ENCODE results near the gene JAKMIP3. TPM values are rescaled to one million over a fixed set of nuclear protein-coding genes. Genes with fewer than 3 reads are reported as not detected.

JAKMIP3 gene
- polyA plus RNA-seq, 4 donors = 0.17 to 0.30 (median 0.22) TPM

DNA sequence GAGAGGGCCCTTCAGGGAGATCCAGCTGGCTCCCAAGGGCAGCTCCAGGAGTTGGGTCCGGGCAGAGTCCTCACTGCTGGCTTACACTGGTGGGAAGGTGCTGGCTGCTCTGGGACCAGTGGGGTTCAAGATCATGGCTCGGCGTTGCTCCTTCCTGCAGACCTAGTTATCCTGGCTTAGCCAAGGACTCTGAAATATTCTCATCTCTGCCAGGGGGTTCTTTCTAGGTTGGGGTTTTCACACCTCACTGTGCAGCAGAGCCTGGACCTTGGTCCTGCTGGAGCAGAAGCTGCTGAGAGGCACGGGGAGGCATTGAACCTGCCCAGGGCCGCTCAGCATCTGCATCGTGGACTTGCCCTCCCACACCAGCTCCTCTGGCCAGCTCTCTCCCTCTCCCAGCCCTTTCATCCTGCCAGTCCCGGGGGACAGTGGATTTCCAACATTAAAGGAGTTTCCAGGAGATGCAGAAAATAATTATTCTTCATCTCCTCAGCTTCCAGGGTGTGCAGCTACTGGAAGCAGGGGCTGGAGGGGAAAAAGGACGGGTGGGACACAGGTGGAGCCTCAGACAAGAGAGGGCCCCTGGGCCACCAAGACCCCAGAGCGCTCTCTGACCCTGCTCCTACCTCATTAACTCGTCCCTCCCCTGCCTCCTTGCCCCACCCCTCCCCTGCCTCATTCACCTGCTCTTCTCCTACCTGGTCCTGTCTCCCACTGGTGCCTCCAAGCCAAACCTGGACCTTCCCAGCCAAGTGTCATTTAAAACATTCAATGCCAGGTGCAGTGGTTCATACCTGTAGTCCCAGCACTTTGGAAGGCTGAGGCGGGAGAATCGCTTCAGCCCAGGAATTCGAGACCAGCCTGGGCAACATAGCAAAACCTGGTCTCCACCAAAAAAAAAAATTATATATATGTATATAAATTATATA lies 42.5 kb downstream of the JAKMIP3 start:
- no peak for DNase-seq (ENCODE audit: low read depth in 4 of 4, low spot score in 2 of 4)

DNA sequence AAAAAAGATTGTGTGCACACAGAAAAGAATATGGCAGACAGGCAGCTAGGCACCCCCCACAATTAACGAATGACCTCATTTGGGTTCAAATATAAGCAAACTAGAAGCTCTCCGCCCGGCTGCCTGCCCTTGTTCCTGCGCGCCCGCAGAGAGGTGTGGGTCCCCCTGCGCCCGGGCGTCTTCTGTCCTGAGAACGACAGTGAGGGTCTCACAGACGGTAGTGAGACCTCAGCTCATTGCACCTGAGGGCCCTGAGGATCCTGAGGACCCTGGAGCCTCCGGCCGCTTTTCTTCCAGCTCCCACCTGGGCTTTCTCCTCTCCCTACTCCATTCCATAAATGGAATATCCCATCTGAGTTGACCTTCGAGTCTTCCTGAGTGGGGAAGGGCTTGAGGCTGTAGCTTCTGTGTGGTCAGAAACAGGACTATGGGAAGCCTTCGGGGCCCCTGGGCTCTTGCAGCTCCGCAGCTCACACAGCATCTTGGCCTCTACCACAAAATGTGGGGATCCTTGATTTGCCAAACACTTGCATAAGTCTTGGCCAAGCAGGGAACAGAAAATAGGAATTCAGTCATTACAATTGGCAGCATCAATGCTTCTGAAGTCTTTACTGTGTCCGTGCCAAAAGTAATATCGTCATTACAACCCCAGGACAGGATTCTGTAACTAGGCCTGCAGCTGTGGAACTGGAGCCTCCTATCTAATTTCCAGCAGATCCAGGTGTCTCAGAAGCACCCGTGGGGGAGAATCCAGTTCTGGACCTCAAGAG lies 43.8 kb downstream of the JAKMIP3 start:
- DNase-seq (ENCODE audit: low read depth in 4 of 4, low spot score in 2 of 4) = no peak

DNA sequence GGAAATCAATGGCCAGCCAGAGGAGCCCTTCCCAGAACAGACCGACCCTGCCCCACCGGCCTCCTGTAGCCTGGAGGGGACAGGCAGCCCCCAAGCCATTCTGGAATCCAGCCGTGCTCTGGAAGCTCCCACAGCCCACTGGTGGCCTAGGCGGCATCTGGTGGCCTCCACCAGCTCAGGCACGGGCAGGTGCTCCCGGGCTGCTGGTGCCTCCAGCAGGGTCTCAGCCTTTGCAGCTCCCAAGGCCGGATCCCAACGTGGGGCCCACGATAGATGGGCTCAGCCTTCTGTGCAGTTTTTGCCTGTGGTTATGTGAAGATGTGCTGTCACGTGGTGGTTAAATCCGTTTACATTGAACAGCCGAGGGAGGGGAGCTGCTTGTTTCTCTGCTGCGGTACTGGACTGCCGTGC lies 44.4 kb downstream of the JAKMIP3 start:
- DNase-seq (ENCODE audit: low read depth in 4 of 4, low spot score in 2 of 4) = no peak

DNA sequence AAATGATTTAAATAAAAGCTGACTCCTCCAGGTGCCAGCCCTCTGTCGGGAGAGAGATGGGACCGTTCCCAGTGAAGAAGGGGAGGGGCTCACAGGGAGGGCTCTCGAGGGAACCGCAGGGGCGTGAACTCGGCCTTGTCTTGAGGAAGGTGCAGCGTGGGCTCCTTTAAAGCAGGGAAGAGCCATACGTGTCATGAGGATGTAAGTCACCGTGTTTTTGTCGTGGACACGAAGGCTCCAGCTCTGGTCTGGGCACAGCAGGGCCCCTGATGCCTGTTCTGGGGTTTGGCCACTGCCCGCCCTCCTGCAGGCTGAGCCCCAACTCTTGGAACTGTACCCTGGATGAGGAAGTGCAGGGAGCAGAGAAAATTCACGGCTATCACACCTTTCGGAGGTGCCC lies 45.0 kb downstream of the JAKMIP3 start:
- no peak for DNase-seq (ENCODE audit: low read depth in 4 of 4, low spot score in 2 of 4)

DNA sequence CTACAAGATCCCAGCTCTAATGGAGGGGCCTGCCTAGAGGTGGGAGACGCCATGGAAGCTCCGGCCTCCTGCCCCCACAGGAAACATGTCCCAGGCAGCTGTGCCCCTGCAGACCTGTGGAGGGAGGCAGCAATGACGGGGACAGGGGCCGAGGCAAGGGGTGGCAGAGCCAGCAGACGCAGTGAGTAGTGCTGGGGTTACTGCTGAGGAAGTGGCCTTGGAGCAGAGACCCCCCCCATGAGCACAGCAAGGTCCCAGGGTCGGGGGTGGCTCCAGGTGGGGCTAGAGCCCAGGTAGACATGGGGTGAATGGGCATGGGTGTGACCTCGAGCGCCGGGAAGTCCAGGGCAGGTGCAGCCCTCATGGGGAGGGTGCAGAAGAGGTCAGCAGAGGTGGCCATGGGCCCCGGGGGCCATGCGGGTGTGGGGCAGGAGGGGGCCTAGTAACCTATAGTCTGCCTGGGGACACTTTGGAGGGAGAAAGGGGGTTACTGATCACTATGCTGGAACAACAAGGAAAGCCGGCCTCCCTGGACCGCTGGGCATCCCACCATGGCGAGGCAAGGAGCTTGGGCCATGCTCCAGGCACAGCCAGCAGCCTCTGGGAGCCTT lies 45.5 kb downstream of the JAKMIP3 start:
- DNase-seq (ENCODE audit: low read depth in 4 of 4, low spot score in 2 of 4) = no peak

DNA sequence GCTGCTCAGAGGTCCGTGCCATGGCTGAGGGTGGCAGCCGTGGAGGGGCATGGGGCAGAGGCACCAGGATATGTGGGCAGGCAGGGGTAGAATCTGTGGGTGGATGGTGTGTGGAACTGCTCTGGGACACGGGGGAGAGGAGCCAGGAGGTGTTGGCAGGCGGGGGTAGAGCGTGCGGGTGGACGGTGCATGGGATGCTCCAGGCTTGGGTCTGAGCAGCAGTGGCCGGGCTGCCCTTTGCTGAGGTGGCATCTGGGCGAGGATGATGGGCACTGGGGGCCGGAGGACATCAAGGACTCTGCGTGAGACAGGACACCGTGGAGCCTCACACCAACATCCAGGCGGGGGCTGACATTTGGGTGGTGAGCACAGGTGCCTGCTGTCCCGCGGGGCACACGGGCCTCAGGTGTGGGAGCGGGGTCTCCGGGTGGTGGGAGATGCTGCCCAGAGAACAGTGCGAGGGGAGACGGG lies 46.2 kb downstream of the JAKMIP3 start:
- no peak for DNase-seq (ENCODE audit: low read depth in 4 of 4, low spot score in 2 of 4)

DNA sequence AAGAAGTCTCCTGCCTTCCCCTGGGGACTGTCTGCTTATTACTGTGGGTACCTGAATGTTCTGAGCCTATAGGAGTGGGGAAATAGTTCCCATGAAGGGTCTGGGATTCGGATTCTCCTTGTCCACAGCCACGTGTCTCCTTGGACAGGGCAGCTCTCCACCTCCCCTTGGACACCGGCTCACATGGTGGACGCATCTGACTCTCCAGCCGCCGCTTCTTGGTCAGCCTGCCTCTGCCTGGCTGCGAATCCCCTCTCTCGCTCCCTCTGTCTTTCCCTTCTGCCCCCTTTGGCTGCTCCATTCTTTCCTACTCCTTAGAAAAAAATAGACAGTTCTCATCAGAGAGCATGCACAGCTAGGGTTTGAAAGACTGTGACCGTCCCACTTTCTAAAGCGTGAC lies 46.9 kb downstream of the JAKMIP3 start:
- DNase-seq (ENCODE audit: low read depth in 4 of 4, low spot score in 2 of 4) = no peak

DNA sequence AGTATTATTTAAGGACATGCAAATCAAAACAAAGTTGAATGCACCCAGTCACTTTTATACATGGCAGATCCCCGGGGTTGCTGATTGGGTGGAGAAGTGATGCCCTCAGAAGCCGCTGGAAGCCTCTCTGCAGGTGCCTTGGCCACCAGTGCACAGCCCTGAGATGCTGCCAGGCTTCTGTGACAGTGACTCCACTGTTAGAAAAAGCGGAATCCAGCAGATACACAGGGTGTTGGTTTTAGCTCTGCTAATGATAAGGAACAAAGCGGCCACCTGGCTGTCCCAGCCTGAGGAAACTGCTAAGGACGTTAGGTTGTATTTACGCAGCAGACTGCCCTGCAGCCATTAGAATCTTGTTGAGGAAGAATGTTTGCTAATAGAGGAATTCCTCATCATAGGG lies 47.5 kb downstream of the JAKMIP3 start:
- DNase-seq (ENCODE audit: low read depth in 4 of 4, low spot score in 2 of 4) = no peak

DNA sequence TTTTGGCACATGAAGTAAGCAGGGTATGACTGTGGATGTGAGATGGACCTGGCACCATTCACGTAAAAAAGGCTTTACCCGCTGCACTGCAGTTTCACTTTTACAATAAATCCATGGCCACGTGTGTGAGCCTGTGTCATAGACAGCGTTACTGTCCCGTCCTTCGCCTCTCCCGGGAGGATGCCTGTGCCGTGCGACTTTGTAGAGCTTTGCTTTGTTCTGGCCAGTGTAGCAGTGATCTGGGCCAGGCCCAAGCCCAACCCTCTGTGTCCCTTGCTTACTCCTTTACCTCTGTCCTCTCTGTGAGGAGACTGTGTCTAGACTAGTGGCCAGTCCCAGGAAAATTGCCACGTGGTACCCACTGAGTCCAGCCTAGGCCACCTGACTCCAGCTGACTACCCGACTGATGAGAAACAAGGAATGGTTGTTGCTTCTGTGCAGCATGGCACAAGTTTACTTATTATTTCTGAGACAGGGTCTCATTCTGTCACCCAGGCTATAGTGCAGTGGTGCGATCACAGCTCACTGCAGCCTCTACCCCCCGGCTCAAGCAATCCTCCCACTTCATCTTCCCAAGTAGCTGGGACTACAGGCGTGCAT lies 48.1 kb downstream of the JAKMIP3 start:
- DNase-seq (ENCODE audit: low read depth in 4 of 4, low spot score in 2 of 4) = no peak

DNA sequence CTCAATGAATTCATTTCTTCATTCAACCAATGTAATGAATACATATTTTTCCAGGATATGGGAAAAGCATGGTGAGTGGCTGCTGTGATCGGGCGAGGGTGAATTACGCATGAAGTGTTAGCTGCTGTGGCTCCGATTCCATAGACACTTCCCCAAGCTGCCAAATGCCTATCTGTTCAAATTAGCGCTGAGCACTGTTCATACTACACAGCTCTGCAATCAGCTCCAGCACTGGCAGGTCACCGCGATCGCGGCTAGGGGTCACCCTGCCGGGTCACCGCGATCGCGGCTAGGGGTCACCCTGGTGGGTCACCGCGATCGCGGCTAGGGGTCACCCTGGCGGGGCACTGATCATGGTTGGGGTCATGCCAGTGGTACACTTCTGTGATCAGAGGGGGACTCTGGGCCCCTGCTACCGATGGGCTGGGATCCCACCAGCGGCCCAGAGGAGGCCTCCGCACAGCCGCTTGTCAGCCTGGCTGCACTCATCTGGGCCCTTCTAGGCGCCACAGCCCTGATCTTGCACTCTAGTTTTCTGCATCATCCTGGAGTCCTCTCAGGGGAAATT lies 49.3 kb downstream of the JAKMIP3 start:
- no peak for DNase-seq (ENCODE audit: low read depth in 4 of 4, low spot score in 2 of 4)

Other genes with a start within 250 kb of the JAKMIP3 start
- 10 to 100 TPM; 38.5 to 53.4 (median 41.8) TPM for gene PPP2R2D, start 164.9 kb upstream of the JAKMIP3 start, polyA plus RNA-seq (ENCODE audit: insufficient read length in 4 of 4)
- gene BNIP3, start 84.0 kb upstream of the JAKMIP3 start, polyA plus RNA-seq (ENCODE audit: insufficient read length in 4 of 4) = 10 to 100 TPM; 67.2 to 86.7 (median 75.9) TPM
- 10 to 100 TPM; 14.2 to 22.3 (median 21.4) TPM for gene DPYSL4, start 121.0 kb downstream of the JAKMIP3 start, polyA plus RNA-seq (ENCODE audit: insufficient read length in 4 of 4)
- gene STK32C, start 242.0 kb downstream of the JAKMIP3 start, polyA plus RNA-seq (ENCODE audit: insufficient read length in 4 of 4) = 10 to 100 TPM; 11.2 to 17.3 (median 14.6) TPM